GM15510 (cell line): ENCODE data around the gene SYNGAP1.

Source experiments
- POLR2A ChIP-seq: IDR thresholded peaks from 3 replicates; pipeline ENCODE4 v1.6.1; 2011; ENCODE audit warnings: borderline replicate concordance; ENCODE audit not compliant: insufficient read length; ENCODE audit errors: extremely low read depth

The SYNGAP1 gene

DNA sequence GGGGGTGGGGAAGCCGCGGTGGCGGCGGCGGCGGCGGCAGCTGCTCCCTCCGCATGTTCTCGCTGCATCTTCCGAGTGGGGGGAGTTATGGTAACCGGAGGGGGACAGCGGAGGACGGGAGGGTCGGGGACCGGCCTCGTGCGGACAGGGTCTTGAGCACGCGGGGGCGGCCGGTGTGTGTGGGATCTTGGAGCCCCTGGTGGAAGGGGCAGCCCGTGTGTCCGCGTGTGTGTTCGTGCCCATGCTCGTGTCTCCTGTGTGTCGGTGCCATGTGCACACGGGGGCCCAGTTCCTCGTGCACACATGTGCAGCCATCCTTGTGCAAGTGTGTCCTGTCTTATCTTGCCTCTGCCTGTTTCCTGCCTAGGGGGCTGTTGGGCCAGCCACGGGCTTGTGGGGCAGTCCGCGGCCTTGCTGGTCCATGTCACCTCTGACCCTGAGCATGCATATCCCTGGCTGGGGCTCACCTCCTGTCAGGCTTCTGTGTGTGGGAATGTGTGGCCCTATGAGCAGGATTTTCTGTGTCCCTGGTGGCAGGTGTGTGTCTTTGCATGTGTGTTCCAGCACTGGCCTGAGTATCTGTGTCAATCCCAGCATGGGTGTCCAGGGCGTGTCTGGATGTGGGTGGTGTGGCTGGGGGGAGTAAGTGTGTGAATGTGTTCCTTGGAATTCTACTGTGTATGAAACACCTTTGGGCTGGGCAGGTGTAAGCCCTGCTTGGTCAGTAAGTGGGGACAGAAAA lies 8.5 kb downstream of the SYNGAP1 start:
- no peak for TF ChIP-seq POLR2A

GRCh38 chr6:33428966-33429749 lies 9.3 kb downstream of the SYNGAP1 start:
- TF ChIP-seq POLR2A, result no peak

DNA sequence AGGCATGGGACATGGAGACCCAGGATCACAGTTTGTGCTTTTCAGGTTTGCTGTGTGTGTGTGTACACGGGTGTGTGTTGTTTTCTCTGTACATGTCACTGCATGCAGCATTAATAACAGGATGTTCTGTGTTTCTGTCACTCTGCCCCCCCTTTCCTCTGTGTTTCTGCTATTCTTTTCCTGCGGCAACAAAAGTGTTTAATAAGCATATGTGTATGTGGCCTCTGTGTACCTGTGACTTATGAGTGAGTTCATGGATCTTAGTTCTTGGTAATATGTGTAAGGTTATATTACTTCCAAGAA lies 9.8 kb downstream of the SYNGAP1 start:
- no peak for TF ChIP-seq POLR2A

DNA sequence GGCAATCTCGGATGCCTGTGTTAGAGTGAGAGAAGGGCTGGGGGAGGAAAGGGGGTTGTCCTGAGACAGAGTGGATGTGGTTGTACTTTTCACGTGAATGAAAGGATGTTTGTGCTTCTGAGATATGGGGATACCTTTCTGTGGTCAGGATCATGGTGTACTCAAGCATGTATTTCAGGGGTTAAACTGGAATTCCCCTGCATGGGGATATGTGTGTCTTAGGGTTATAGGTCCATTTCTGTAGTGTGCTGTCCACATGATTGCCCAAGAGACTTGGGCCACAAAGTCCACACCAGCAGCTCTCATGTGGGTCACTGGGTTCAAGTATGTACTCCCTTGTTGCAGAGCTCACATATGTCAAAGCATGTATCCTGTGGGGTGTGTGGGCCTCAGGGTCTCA lies 10.5 kb downstream of the SYNGAP1 start:
- TF ChIP-seq POLR2A, result no peak

DNA sequence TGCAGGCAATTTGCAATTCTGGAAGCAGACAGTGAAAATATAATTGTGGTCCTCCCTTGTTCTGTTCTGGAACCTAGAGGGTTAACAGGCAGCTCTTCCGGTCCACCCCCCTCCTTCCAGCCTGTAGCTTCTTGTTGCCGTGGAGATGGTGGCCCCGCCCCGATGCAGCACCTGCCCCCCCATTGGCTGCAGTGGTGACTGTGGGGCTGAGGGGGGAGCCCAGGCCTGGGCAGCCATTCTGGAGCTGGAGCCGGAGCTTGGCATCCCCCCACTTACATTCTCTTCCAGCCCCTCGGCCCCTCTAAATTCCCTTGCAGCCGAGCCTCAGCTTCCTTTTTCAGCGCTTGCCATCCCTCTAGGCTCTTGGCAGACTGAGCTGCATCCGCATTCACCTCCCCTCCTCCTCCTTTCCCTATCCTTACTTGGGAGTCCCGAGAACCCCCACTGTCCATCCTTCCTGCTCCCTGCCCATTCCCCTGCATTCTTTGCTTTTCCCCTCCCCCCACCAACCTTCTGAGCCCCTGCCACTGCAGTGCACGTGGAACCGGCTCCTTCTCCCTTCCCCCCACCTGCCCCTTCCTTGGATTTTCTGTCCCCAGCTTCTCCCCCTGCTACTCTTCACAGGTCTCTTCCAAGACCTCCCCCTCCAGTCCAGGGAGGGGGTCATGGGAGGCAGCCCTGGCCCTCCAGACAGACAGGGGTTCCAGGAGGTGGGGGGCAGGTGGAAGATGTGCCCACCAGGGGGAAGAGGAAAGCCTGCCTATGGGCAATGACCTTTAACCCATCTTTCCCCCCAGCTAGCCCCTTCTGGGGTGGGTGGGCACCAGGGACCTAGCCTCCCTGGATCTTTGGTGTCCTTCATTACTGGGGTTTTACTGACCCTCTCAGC lies 11.4 kb downstream of the SYNGAP1 start:
- no peak for TF ChIP-seq POLR2A

GRCh38 chr6:33431880-33432541 lies 12.1 kb downstream of the SYNGAP1 start:
- no peak for TF ChIP-seq POLR2A

GRCh38 chr6:33432546-33432945 lies 12.7 kb downstream of the SYNGAP1 start:
- no peak for TF ChIP-seq POLR2A

- no peak for TF ChIP-seq POLR2A
Observed at GRCh38 chr6:33433001-33433543, 13.2 kb downstream of the SYNGAP1 start.

DNA sequence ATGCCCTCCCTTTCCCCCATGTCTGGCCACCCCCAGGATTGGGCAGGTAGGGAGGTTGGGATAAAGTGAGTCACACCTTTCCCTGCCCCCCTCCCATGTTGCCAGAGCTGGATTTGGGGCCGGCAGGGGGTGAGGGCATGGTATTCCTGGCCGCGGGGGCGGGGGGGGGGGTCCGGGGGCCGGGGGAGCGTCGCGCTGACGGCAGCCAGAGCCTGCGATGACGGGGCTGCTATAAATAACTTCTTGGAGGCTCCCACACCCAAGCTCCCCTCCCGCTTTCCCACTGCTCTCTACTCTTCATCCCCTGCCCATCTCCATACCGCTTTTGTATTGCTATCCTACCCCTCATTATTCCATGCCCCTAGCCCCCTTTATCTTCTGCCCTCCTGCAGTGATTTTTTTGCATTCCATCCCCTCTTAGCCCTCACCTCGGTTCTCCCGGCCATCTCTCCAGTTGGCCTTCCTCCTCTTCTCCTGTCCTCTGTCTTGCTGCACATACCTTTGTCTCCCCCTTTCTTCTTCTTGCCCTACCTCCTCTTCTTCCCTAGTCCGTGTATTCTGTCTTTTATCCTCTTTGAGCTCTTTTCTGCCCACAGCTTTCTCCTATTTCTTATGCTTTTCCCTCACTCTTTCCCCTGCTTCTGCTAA lies 13.8 kb downstream of the SYNGAP1 start:
- no peak for TF ChIP-seq POLR2A

GRCh38 chr6:33434961-33435360 lies 15.1 kb downstream of the SYNGAP1 start:
- TF ChIP-seq POLR2A, result no peak

- no peak for TF ChIP-seq POLR2A
Observed at GRCh38 chr6:33437666-33438065, 17.8 kb downstream of the SYNGAP1 start.

GRCh38 chr6:33438978-33439594 lies 19.2 kb downstream of the SYNGAP1 start:
- no peak for TF ChIP-seq POLR2A

DNA sequence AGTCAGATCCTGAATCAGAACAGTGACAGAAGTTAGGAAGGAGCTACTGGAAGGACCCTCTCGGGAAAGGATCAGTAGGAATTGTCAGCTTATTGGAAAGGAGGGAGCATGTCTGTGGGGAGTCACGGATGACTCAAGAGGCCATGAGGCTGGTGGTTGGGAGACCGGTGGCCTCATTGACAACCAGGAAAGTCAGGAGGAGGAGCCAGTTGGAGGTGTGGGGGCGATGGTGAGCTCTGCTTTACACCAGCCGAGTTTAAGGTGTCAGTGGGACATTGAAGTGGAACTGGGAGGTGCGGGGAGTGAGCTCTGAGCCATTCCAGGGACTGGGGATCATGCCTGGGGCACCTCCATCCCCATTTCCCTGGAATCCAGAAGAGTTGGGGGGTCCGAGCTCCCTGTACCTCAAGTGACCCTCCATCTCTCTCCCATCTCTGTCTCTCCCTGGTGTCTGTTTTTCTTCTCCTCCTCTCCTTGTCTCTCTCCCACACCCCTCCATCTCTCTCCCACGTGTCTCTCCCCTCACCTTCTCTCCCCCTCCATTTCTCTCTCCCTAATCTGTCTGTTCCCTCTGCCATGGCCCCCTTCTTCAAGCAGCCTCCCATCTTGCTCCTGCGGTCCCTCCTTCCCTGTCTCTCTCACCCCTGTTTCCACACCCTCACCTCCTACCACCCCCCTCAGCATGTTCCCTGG lies 20.2 kb downstream of the SYNGAP1 start:
- TF ChIP-seq POLR2A, result no peak
